ENCODE measurements around the gene F5. TPM values are rescaled to one million over a fixed set of nuclear protein-coding genes. Genes with fewer than 3 reads are reported as not detected.

F5 gene
- total RNA-seq, 1 experiment from 2014 or later: 0.37 TPM

GRCh38 chr1:169523904-169524303 is 62.4 kb downstream of the F5 start:
- ChIA-PET RAD21 (ENCODE audit: low non-redundant PET in 1 of 2, low total read pairs in 2 of 2, uncharacterized antibody in 2 of 2, unreplicated experiment in 2 of 2) (no interaction called here), POLR2A (no interaction called here), CTCF (no interaction called here)
- Histone ChIP-seq H3K9ac (ENCODE audit: low read length) (no peak overlapping the region), H3K4me1 (ENCODE audit: control insufficient read depth in 1 of 2, insufficient read depth in 2 of 2, low read length in 2 of 2) (peaks cover 12 to 21% of the 10 kb centered on the region in 2 experiments), H3K79me2 (ENCODE audit: insufficient read depth, low read length) (no peaks in the 10 kb centered on the region), H3K4me3 (replicated peaks in 1 of 2; ENCODE audit: low read depth in 1 of 2, low read length in 2 of 2) (no peak overlapping the region), H3K9me3 (ENCODE audit: control insufficient read depth in 1 of 2, insufficient read depth in 1 of 2, low read depth in 1 of 2, low read length in 2 of 2) (no peaks in the 10 kb centered on the region), H3K36me3 (ENCODE audit: control insufficient read depth in 1 of 2, insufficient read depth in 2 of 2, low read length in 2 of 2) (no peaks in the 10 kb centered on the region), H3K9me2 (ENCODE audit: insufficient read depth) (no peaks in the 10 kb centered on the region), H3K27me3 (ENCODE audit: insufficient read depth, low read length) (no peaks in the 10 kb centered on the region), H3K4me2 (ENCODE audit: low read length) (no peak overlapping the region), H2AFZ (ENCODE audit: low read depth, low read length, poor library complexity, severe bottlenecking) (no peak overlapping the region), H4K20me1 (ENCODE audit: insufficient read depth) (no peaks in the 10 kb centered on the region), H3K27ac (ENCODE audit: low read depth, low read length) (no peak overlapping the region)
- intact Hi-C loops (cut with micrococcal nuclease): no loop called here
- TF ChIP-seq, protein P1, sequence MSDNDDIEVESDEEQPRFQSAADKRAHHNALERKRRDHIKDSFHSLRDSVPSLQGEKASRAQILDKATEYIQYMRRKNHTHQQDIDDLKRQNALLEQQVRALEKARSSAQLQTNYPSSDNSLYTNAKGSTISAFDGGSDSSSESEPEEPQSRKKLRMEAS (IDR thresholded peaks at IDR 0.05): no peak
- TF ChIP-seq, protein P2, sequence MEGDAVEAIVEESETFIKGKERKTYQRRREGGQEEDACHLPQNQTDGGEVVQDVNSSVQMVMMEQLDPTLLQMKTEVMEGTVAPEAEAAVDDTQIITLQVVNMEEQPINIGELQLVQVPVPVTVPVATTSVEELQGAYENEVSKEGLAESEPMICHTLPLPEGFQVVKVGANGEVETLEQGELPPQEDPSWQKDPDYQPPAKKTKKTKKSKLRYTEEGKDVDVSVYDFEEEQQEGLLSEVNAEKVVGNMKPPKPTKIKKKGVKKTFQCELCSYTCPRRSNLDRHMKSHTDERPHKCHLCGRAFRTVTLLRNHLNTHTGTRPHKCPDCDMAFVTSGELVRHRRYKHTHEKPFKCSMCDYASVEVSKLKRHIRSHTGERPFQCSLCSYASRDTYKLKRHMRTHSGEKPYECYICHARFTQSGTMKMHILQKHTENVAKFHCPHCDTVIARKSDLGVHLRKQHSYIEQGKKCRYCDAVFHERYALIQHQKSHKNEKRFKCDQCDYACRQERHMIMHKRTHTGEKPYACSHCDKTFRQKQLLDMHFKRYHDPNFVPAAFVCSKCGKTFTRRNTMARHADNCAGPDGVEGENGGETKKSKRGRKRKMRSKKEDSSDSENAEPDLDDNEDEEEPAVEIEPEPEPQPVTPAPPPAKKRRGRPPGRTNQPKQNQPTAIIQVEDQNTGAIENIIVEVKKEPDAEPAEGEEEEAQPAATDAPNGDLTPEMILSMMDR (IDR thresholded peaks at IDR 0.05 in 2 of 3, conservative IDR thresholded peaks at IDR 0.05 in 1 of 3; ENCODE audit: borderline replicate concordance in 1 of 3, insufficient read depth in 1 of 3, low read depth in 2 of 3, low read length in 2 of 3): no peak
- TF ChIP-seq REST (IDR thresholded peaks at IDR 0.05; ENCODE audit: low read depth) (no peak), ATF3 (IDR thresholded peaks at IDR 0.05) (no peak), FOSL1 (IDR thresholded peaks at IDR 0.05; ENCODE audit: low read depth) (no peak), ZNF274 (IDR thresholded peaks at IDR 0.05; ENCODE audit: low read depth, low read length) (no peak)
- TF ChIP-seq, protein P3, sequence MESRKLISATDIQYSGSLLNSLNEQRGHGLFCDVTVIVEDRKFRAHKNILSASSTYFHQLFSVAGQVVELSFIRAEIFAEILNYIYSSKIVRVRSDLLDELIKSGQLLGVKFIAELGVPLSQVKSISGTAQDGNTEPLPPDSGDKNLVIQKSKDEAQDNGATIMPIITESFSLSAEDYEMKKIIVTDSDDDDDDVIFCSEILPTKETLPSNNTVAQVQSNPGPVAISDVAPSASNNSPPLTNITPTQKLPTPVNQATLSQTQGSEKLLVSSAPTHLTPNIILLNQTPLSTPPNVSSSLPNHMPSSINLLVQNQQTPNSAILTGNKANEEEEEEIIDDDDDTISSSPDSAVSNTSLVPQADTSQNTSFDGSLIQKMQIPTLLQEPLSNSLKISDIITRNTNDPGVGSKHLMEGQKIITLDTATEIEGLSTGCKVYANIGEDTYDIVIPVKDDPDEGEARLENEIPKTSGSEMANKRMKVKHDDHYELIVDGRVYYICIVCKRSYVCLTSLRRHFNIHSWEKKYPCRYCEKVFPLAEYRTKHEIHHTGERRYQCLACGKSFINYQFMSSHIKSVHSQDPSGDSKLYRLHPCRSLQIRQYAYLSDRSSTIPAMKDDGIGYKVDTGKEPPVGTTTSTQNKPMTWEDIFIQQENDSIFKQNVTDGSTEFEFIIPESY (IDR thresholded peaks at IDR 0.05; ENCODE audit: extremely low read depth, insufficient replicate concordance, low read length): no peak
- no TSS peak for BruUV-seq (replicated peaks)
- no peak for DNase-seq (ENCODE audit: low read depth, low spot score)
- no peak for ATAC-seq
